ENCODE data around the gene METTL1.

METTL1 gene

GRCh38 chr12:57767305-57767698 lies 4.6 kb downstream of the METTL1 start:
- DNase-seq (ENCODE audit: low spot score): no peak

- no peak for DNase-seq (ENCODE audit: low spot score)
Measured at GRCh38 chr12:57766464-57767304, 5.2 kb downstream of the METTL1 start, which contains the start of gene CYP27B1. TSS of gene CYP27B1 (minus strand) at chr12:57767078. CDS start at chr12:57767041, 37 bp downstream.

GRCh38 chr12:57765698-57766463 lies 6.0 kb downstream of the METTL1 start:
- no peak for DNase-seq (ENCODE audit: low spot score)

GRCh38 chr12:57765003-57765697 lies 6.8 kb downstream of the METTL1 start:
- DNase-seq (ENCODE audit: low spot score): peak; percentile 59

GRCh38 chr12:57764662-57765002 lies 7.3 kb downstream of the METTL1 start:
- no peak for DNase-seq (ENCODE audit: low spot score)

GRCh38 chr12:57763881-57764661 lies 7.8 kb downstream of the METTL1 start:
- DNase-seq (ENCODE audit: low spot score): no peak

GRCh38 chr12:57762463-57762862 lies 9.4 kb downstream of the METTL1 start:
- DNase-seq (ENCODE audit: low spot score): no peak

- no peak for DNase-seq (ENCODE audit: low spot score)
Measured at GRCh38 chr12:57761391-57761998, 10.4 kb downstream of the METTL1 start.

- DNase-seq (ENCODE audit: low spot score): no peak
Measured at GRCh38 chr12:57760347-57760982, 11.4 kb downstream of the METTL1 start.

- no peak for DNase-seq (ENCODE audit: low spot score)
Measured at GRCh38 chr12:57759360-57759980, 12.4 kb downstream of the METTL1 start.

GRCh38 chr12:57758552-57759359 lies 13.1 kb downstream of the METTL1 start:
- no peak for DNase-seq (ENCODE audit: low spot score)

- no peak for DNase-seq (ENCODE audit: low spot score)
Measured at GRCh38 chr12:57757771-57758170, 14.1 kb downstream of the METTL1 start.

- DNase-seq (ENCODE audit: low spot score): no peak
Measured at GRCh38 chr12:57756406-57757341, 15.2 kb downstream of the METTL1 start.

GRCh38 chr12:57755454-57756372 lies 16.2 kb downstream of the METTL1 start:
- DNase-seq (ENCODE audit: low spot score): peak; percentile 47

- DNase-seq (ENCODE audit: low spot score): no peak
Measured at GRCh38 chr12:57755194-57755453, 16.8 kb downstream of the METTL1 start.

GRCh38 chr12:57754411-57755193 lies 17.3 kb downstream of the METTL1 start, which contains the start of gene MARCHF9:
TSS of gene MARCHF9 (plus strand) at chr12:57755103. CDS start at chr12:57755529, 426 bp downstream.
- peak; percentile 43 for DNase-seq (ENCODE audit: low spot score)

Data from AG20443 (cell line).